ENCODE measurements around the gene CRTC1. TPM values are rescaled to one million over a fixed set of nuclear protein-coding genes. Genes with fewer than 3 reads are reported as not detected.

The CRTC1 gene
- total RNA-seq, 1 experiment from 2014 or later, result 19.0 TPM

DNA sequence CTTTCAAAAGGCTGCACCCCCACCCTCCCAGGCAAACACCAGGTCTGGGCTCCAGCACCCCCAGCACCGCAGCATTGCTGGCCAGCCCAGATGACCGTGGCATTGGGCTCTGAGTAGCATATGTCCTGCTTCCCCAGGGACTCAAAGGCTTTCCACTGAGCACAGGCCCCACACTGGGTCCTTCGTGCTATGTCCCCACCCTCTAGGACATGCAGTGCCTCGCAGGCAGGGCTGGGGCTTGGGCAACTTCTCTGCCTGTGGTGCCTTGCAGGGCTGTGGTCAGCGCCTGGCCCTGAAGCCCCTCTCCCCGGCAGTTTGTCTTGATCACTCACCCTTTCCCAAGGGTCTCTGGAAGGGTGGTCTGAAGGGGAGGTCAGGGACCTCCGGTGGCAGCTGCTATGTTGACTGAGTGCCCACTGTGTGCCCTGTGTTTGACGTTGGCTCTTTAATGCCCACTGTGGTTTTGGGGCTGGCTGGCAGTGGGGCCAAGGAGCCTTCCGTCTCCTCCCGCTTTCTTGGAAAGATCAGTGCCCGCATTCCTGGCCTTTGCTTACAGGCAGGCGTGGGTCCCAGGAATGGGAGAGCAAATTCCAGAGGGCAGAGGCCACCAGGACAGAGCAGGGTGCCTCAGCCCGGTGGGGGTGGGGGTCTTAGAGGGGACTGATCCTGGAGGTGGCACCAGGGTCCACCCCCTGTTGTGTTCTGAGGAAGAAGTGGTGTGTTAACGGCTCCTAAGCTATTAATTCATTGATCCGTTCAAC is 20.3 kb upstream of the CRTC1 start:
- no peak overlapping the region for H3T11ph ChIP-seq (ENCODE audit: low read length)
- H2BK12ac ChIP-seq (ENCODE audit: insufficient read length, low read depth, low read length), result no peak overlapping the region
- H3K79me2 ChIP-seq (ENCODE audit: insufficient read depth, low read length), result no peaks in the 10 kb centered on the region
- Mint-ChIP-seq H3K9me3 (no peaks in the 10 kb centered on the region; a peak in 1 of 5 replicates), H3K4me3 (no peak overlapping the region), H3K4me1 (peaks cover 16 to 17% of the 10 kb centered on the region in 2 experiments), H3K27ac (peak overlapping the region; percentile 32 to 94 (median 70); a peak in 3 of 7 replicates), H3K36me3 (ENCODE audit: insufficient read depth in 1 of 3, low read depth in 3 of 3) (peaks cover 0 to 13% (median 9%) of the 10 kb centered on the region in 3 experiments; a peak in 5 of 7 replicates), H3K27me3 (ENCODE audit: low read depth) (peaks cover 1% of the 10 kb centered on the region)
- H4K20me1 ChIP-seq (ENCODE audit: control insufficient read depth, insufficient read depth, insufficient read length), result no peaks in the 10 kb centered on the region
- H3K9ac ChIP-seq (ENCODE audit: extremely low read depth, insufficient read length, low read length), result no peak overlapping the region
- H2BK120ac ChIP-seq (ENCODE audit: low read depth, low read length, poor library complexity, severe bottlenecking), result no peak overlapping the region
- no peak overlapping the region for H2BK5ac ChIP-seq (ENCODE audit: insufficient read length, low read length)
- no peak overlapping the region for H2BK15ac ChIP-seq (ENCODE audit: low read depth, low read length)
- no peaks in the 10 kb centered on the region for H3K79me1 ChIP-seq (ENCODE audit: insufficient read depth, low read depth, low read length, poor library complexity, severe bottlenecking)
- H4K8ac ChIP-seq (replicated peaks; ENCODE audit: insufficient read length, low read depth, low read length), result no peak overlapping the region
- H3K4me1 ChIP-seq (ENCODE audit: insufficient read depth, low read length), result no peaks in the 10 kb centered on the region
- H3K4me2 ChIP-seq (ENCODE audit: insufficient read depth, insufficient read length, low read length), result no peak overlapping the region
- WGBS (ENCODE audit: extremely low coverage, insufficient read length, low lambda C conversion rate), result no CpG with 5 or more reads among the region's 15 CpGs
- no peak for DNase-seq
- no peaks in the 10 kb centered on the region for H3K23me2 ChIP-seq (ENCODE audit: insufficient read length, low read depth, low read length, poor library complexity, severe bottlenecking)
- H2AFZ ChIP-seq (ENCODE audit: low read length), result no peak overlapping the region
- no peak overlapping the region for H3K4ac ChIP-seq (ENCODE audit: low read depth, low read length)
- TF ChIP-seq, protein P1, sequence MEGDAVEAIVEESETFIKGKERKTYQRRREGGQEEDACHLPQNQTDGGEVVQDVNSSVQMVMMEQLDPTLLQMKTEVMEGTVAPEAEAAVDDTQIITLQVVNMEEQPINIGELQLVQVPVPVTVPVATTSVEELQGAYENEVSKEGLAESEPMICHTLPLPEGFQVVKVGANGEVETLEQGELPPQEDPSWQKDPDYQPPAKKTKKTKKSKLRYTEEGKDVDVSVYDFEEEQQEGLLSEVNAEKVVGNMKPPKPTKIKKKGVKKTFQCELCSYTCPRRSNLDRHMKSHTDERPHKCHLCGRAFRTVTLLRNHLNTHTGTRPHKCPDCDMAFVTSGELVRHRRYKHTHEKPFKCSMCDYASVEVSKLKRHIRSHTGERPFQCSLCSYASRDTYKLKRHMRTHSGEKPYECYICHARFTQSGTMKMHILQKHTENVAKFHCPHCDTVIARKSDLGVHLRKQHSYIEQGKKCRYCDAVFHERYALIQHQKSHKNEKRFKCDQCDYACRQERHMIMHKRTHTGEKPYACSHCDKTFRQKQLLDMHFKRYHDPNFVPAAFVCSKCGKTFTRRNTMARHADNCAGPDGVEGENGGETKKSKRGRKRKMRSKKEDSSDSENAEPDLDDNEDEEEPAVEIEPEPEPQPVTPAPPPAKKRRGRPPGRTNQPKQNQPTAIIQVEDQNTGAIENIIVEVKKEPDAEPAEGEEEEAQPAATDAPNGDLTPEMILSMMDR (conservative IDR thresholded peaks at IDR 0.05), result no peak
- H3K27me3 ChIP-seq (ENCODE audit: insufficient read depth, low read length), result no peaks in the 10 kb centered on the region
- H3K23ac ChIP-seq (ENCODE audit: insufficient read length, low read depth, low read length), result no peak overlapping the region
- no peak overlapping the region for H3K27ac ChIP-seq (ENCODE audit: insufficient read length, low read depth, low read length)
- no peak overlapping the region for H3K18ac ChIP-seq (ENCODE audit: insufficient read length, low read depth, low read length)
- no peak overlapping the region for H4K5ac ChIP-seq (ENCODE audit: insufficient read length, low read depth, low read length)
- no peak overlapping the region for H2AK5ac ChIP-seq (ENCODE audit: insufficient read length, low read length)
- no peak overlapping the region; the same call in 1 of the 2 replicates for H3K14ac ChIP-seq (ENCODE audit: insufficient read depth, low read length)
- H4K91ac ChIP-seq (ENCODE audit: insufficient read length, low read depth, low read length), result no peak overlapping the region
- H2BK20ac ChIP-seq (ENCODE audit: low read depth, low read length, poor library complexity, severe bottlenecking), result no peak overlapping the region
- no peak overlapping the region for H3K56ac ChIP-seq (ENCODE audit: insufficient read length, low read depth, low read length)
- H3K9me3 ChIP-seq (ENCODE audit: control insufficient read depth, low read depth, low read length), result no peaks in the 10 kb centered on the region

All from H9 (cell line).